ENCODE results near the gene F12.

The F12 gene

GRCh38 chr5:177410575-177410974 is 1.2 kb upstream of the F12 start:
- DNase-seq, result no peak

DNA sequence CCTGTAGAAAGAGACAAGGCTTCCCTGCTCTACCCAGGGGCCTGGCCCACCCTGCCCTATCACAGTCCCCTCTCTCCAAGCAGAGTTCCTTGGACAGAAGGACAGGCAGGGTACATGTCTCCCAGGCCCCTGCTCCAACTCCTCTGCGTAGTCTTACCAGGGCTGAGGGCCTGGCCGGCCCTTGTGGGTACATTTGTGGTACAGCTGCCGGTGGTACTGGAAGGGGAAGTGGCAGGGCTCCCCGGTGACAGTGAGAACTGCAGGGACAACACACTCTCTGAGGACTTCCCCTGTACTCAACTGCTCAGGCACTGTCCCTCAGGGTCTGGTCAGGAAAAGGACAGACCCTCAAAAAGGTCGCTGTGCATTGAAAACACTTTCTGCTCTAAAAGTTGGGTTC is 3.6 kb downstream of the F12 start:
- no peak for DNase-seq

GRCh38 chr5:177405312-177405711 is 4.1 kb downstream of the F12 start:
- no peak for DNase-seq

DNA sequence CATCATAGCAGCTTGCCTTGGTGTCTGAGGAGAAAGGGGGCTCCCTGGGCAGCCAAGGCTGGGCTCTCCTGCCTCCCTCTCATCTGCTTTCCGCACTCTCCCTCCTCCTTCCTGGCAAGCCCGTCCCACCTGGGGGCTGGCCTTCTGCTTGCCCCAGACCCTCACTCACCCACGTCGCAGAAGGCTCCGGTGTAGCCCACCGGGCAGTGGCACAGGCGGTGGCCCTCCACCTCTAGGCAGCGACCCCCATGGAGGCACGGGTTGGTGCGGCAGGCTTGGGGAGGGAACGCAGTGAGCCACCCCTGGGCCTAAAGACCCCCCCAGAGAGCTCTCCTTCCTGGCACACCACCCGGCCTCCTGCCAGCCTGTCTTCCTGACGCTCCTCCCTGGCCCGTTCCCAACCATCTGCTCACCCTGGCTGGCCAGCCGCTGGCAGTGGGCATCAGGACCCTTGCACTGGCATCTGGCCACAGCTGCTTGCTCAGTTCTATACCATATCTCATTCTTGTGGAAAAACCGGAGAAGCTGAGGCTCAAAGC is 4.7 kb downstream of the F12 start:
- DNase-seq, result no peak

- no peak for DNase-seq
Measured at GRCh38 chr5:177403792-177404640, 5.3 kb downstream of the F12 start.

DNA sequence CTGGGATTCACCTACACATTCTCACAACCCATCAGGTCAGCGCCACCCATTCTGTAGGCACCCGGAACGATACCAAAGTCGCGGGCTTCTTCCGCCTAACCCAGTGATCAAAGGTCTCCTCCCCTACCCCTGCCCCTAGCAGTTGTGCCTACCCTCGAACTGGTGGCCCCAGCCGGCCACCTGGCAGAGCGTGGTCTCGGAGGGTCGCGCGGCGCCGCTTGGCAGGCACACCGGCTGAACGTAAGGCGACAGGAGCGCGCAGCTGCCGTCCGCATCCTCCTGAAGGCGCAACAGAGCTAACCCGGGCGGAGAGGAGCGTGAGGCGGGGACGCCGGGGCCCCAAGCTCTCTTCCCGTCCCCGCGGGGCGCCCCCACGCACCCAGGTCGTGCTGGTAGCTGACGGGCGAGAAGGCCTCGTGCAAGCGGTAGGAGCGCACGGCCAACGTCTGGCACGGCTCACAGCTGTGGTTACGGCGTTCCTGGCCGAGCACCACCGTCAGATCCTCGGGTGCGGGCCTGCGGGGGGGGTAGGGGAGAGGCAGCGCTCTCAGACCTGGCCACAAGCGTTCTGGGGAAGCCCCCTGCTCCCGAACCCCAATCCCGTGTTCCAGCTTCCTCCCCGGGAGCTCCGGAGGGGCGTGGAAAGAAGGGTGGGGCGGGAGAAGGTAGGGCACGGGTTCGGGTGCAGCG is 6.1 kb downstream of the F12 start:
- no peak for DNase-seq

DNA sequence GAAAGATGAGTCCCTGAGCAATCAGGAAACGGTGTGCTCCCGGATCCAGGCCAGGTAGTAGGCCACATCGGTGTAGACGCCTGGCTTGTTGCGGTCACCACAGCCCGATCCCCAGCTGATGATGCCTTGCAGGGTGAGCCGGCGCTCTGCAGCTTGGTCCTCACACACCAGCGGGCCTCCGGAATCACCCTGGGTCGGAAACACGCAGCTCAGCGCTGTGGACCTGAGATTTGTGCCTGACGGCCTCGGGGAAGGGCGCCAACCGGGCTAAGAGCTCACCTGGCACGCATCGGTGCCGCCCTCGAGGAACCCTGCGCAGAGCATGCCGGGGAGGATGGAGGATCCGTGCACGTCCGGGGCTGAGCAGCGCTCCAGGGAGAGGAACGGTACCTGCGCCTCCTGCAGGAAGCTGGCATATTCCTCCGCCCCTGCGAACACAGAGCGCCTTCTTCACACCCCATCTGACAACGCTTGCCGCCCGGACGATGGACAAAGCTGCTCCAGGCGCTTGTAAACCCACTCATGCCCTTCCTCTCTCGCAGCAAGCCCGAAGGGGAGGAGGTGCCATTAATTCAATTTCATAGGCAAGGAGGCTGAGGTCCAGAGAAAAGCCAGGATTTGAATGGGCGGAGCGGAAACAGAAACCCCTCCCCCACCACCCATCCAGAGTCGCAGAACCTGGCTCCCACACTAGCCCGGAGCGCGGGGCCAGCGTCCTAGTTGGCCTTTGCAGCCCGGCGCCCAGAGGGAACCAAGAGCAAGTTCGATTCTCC is 6.9 kb downstream of the F12 start:
- DNase-seq, result peak; percentile 80

DNA sequence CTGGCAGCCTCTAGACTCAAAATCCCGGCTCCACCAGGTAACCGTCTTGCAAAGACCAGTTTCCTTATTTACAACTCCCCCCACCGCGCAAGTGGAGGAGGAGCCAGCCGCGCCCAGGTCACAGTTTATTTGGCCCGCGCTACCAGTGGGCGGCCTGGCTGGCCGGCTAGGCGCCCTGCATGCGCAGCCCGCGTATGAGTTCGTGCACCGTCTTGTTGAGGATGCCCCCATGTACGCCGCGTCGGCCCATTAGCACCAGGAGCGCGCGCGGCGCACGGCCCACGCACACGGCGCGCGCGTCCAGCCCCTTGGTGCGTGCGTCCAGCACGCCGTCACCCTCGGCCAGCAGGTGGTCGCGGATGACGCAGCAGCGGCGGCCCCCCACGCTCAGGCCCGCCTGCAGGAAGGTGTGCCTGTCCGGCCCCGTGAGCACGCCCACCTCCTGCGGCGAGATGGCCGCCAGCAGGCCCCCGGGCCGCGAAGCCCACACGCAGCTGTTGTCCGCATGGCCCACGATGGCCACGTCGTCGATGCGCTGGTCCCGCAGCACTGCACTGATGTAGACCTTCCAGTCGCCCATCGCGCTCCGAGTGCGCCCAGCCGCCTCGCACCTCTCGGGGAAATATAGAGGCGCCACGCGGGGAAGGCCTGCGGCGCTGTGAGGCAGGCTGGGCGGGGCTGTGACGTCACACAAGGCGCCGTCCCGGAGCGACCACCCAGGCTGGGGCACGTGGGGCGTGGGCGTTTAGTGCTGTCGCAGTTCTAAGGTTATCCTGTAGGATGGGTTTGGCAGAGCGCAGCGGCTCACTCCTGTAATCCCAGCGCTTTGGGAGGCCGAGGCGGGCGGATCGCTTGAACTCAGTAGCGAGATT is 9.1 kb downstream of the F12 start, which contains the start of gene PFN3:
TSS of gene PFN3 (minus strand) at position 665 of the 872 bp plus-strand sequence. CDS start at position 580, 85 bp downstream.
- DNase-seq, result no peak

- DNase-seq, result no peak
Measured at GRCh38 chr5:177397875-177398390, 11.4 kb downstream of the F12 start.

DNA sequence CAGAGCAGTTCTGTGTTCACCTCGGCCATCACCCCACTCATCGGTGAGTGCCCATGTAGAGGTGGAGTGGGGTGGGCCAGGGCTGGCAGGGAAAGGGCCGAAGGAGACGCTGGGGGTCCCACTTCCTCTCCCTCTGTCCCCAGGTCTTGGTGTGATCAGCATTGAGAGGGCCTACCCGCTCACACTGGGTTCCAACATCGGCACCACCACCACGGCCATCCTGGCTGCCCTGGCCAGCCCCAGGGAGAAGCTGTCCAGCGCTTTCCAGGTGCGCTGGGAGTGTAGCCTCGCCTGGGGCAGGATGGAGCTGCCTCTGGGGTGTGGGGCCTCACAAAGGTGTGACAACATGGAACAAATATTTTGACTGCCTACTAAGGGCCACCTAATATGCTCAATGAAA is 12.6 kb downstream of the F12 start:
- no peak for DNase-seq

- no peak for DNase-seq
Measured at GRCh38 chr5:177396078-177396477, 13.3 kb downstream of the F12 start.

DNA sequence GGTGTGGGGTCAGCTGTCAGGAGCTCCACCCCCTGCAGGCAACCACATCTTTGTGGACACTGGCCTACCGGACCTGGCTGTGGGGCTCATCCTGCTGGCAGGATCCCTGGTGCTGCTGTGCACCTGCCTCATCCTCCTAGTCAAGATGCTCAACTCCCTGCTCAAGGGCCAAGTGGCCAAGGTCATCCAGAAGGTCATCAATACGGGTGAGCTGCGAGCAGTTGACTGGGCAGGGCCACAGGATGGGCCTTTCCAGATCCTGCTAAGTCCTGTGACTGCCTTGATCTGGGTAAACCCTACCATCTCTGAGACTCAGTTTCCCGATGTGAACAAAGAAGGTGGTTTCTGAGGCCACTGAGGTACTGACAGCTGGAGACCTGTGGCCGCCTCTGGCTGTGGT is 15.4 kb downstream of the F12 start:
- DNase-seq, result no peak

GRCh38 chr5:177393206-177393765 is 16.1 kb downstream of the F12 start:
- DNase-seq, result no peak

GRCh38 chr5:177392765-177393164 is 16.6 kb downstream of the F12 start:
- no peak for DNase-seq

GRCh38 chr5:177390363-177391300 is 18.7 kb downstream of the F12 start:
- DNase-seq, result no peak

GRCh38 chr5:177389241-177390169 is 19.9 kb downstream of the F12 start:
- no peak for DNase-seq

DNA sequence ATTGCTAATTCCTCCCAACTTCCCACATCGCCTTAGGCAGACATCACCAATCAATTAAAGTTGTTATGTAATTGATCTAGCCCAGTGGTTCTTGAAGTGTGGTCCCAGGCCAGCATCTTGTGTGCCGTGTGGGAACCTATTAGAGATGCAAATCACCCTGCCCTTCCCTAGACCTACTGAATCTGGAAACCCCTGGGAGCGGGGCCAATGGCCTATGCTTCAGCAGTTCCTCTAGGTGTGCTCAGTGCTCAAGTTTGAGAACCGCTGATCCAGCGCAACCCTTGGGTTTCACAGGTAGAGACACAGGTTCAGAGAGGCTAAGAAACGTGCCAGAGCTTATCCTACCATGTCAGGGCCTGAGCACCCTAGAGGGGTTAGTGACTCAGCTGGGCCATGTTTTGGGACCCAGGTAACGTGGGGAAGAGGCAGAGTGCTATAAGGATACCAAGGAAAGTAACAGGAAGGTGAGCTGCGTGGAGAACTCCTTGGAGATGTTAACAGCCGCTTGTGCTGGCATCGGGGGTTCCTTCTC is 20.8 kb downstream of the F12 start:
- no peak for DNase-seq

- no peak for DNase-seq
Measured at GRCh38 chr5:177387405-177387804, 22.0 kb downstream of the F12 start.

GRCh38 chr5:177386542-177386941 is 22.8 kb downstream of the F12 start:
- no peak for DNase-seq

Measured in NCI-H510A (cell line).